Keratinocyte (primary cell): ENCODE results near the gene SERGEF. TPM values are rescaled to one million over a fixed set of nuclear protein-coding genes. Genes with fewer than 3 reads are reported as not detected.

Source experiments
- DNase-seq: peaks from one replicate; pipeline ENCODE4 v3.0.0-alpha.2; 2011; ENCODE audit warnings: low read depth, missing footprints, low spot score
- FAIRE-seq: peaks from 2 replicates; lab custom pipeline; 2011; peaks lifted over from hg19 to GRCh38; lab: Jason Lieb, UNC
- H2AFZ ChIP-seq: 2 replicates; pipeline ENCODE4 v1.6.0; 2012; ENCODE audit warnings: low read length, control low read depth, inconsistent platforms; ENCODE audit not compliant: control insufficient read depth
- H3K27ac ChIP-seq: 2 replicates; pipeline ENCODE4 v1.5.1; 2011; ENCODE audit warnings: low read length; ENCODE audit not compliant: control insufficient read depth, insufficient read depth
- H3K27me3 ChIP-seq: 3 replicates; pipeline ENCODE4 v1.6.0; 2011; ENCODE audit warnings: low read length; ENCODE audit not compliant: control insufficient read depth, insufficient read depth; ENCODE audit errors: extremely low read depth
- H3K36me3 ChIP-seq, 2 experiments: 2 replicates in 1 of 2; 3 replicates in 1 of 2; pipeline ENCODE4 v1.5.1; 2011; ENCODE audit warnings: low read length in 2 of 2, mild to moderate bottlenecking in 1 of 2; ENCODE audit not compliant: control insufficient read depth in 2 of 2, insufficient read depth in 2 of 2; ENCODE audit errors: extremely low read depth in 1 of 2
- H3K4me1 ChIP-seq: 3 replicates; pipeline ENCODE4 v1.5.1; 2011; ENCODE audit warnings: low read length; ENCODE audit not compliant: control insufficient read depth, insufficient read depth; ENCODE audit errors: extremely low read depth
- H3K4me2 ChIP-seq: 3 replicates; pipeline ENCODE4 v1.6.0; 2011; ENCODE audit warnings: low read depth, low read length; ENCODE audit not compliant: control insufficient read depth, insufficient read depth; ENCODE audit errors: extremely low read depth
- H3K4me3 ChIP-seq, 3 experiments: fragments of 200-600 bp in 1 of 3; sonication (generic) in 1 of 3; 2 replicates in 2 of 3; 3 replicates in 1 of 3; pipeline ENCODE4 v1.5.1; 2011 to 2016; ENCODE audit warnings: low read length in 3 of 3, mild to moderate bottlenecking in 3 of 3, control low read depth in 2 of 3, inconsistent platforms in 1 of 3, low read depth in 1 of 3, mixed read lengths in 1 of 3, mixed run types in 1 of 3, moderate library complexity in 1 of 3; ENCODE audit not compliant: control insufficient read depth in 2 of 3, insufficient read depth in 2 of 3; ENCODE audit errors: extremely low read depth in 1 of 3
- H3K79me2 ChIP-seq: 2 replicates; pipeline ENCODE4 v1.6.0; 2012; ENCODE audit warnings: low read length; ENCODE audit not compliant: control insufficient read depth, insufficient read depth
- H3K9ac ChIP-seq: 3 replicates; pipeline ENCODE4 v1.6.0; 2011; ENCODE audit warnings: low read length; ENCODE audit not compliant: control insufficient read depth, insufficient read depth; ENCODE audit errors: extremely low read depth
- H3K9me1 ChIP-seq: 3 replicates; pipeline ENCODE4 v1.6.0; 2011; ENCODE audit warnings: low read length; ENCODE audit not compliant: control insufficient read depth, insufficient read depth; ENCODE audit errors: extremely low read depth
- H3K9me3 ChIP-seq: 2 replicates; pipeline ENCODE4 v1.5.1; 2012; ENCODE audit warnings: low read depth, low read length; ENCODE audit not compliant: control insufficient read depth
- H4K20me1 ChIP-seq: 3 replicates; pipeline ENCODE4 v1.6.0; 2011; ENCODE audit warnings: low read length; ENCODE audit not compliant: control insufficient read depth, insufficient read depth; ENCODE audit errors: extremely low read depth
- CTCF ChIP-seq, 3 experiments: IDR thresholded peaks in 1 of 3; conservative IDR thresholded peaks in 1 of 3; optimal IDR thresholded peaks in 1 of 3; 2 replicates in 2 of 3; 3 replicates in 1 of 3; pipeline versions ENCODE3 to v1.5.1; 2011; ENCODE audit warnings: low read length in 3 of 3, mild to moderate bottlenecking in 3 of 3, moderate library complexity in 2 of 3, control low read depth in 1 of 3, inconsistent platforms in 1 of 3; ENCODE audit not compliant: insufficient read depth in 2 of 3; ENCODE audit errors: extremely low read depth in 1 of 3
- EZH2 ChIP-seq: IDR thresholded peaks from one replicate; pipeline ENCODE4 v1.6.1; 2012; ENCODE audit warnings: inconsistent platforms, mild to moderate bottlenecking, low read length, moderate library complexity
- dilution Hi-C: fragments of 300-500 bp; cut with MboI; formaldehyde crosslinking; loops from one replicate; pipeline ENCODE4 v1.7.0; 2020; ENCODE audit warnings: low sequenced_read_pairs; ENCODE audit not compliant: extremely low pct_ligation_motif_present
- polyA plus RNA-seq, 5 experiments: library from polyadenylated mRNA; depleted of rRNA in 3 of 5; stranded (reverse) in 3 of 5; stranded (forward) in 1 of 5; unstranded in 1 of 5; fragments of >200 nt; gene quantifications; 1 replicate in 1 of 5; 2 replicates in 3 of 5; 3 replicates in 1 of 5; pipeline versions ENCODE4 v1.2.1 to v1.2.3, GENCODE V29; 2011 to 2012; ENCODE audit warnings: missing spikeins in 2 of 5, low read depth in 1 of 5, low replicate concordance in 1 of 5

Gene SERGEF
- polyA plus RNA-seq, 1 donor (not counting 4 experiments of a cell fraction or from before 2014, with no cell fraction given), result 15.6 TPM

- H3K4me1 ChIP-seq, result no peaks in the 10 kb centered on the region
- no peak overlapping the region for H2AFZ ChIP-seq
- no peaks in the 10 kb centered on the region for H4K20me1 ChIP-seq
- TF ChIP-seq CTCF (optimal IDR thresholded peaks at IDR 0.05 in 1 of 3, IDR thresholded peaks at IDR 0.05 in 1 of 3, conservative IDR thresholded peaks at IDR 0.05 in 1 of 3; ENCODE audit: extremely low read depth in 1 of 3, insufficient read depth in 2 of 3, low read length in 3 of 3), result no peak
- no peak for TF ChIP-seq EZH2
- no peaks in the 10 kb centered on the region for H3K79me2 ChIP-seq
- H3K9ac ChIP-seq, result no peak overlapping the region
- H3K36me3 ChIP-seq, result no peaks in the 10 kb centered on the region
- H3K9me3 ChIP-seq, result no peaks in the 10 kb centered on the region
- no peak for DNase-seq
- H3K27ac ChIP-seq, result no peak overlapping the region
- H3K9me1 ChIP-seq, result no peaks in the 10 kb centered on the region
- no peak for FAIRE-seq
- dilution Hi-C loops, result no loop called here
- no peak overlapping the region for H3K4me2 ChIP-seq
- no peak overlapping the region for H3K4me3 ChIP-seq
- H3K27me3 ChIP-seq, result no peaks in the 10 kb centered on the region
Observed at GRCh38 chr11:17917556-17917955, 95.3 kb downstream of the SERGEF start.

GRCh38 chr11:17915500-17916143 lies 97.2 kb downstream of the SERGEF start:
- no peak overlapping the region for H3K9ac ChIP-seq
- H3K4me1 ChIP-seq, result no peaks in the 10 kb centered on the region
- no peaks in the 10 kb centered on the region for H3K9me1 ChIP-seq
- no peaks in the 10 kb centered on the region for H3K27me3 ChIP-seq
- H3K9me3 ChIP-seq, result no peaks in the 10 kb centered on the region
- no peak overlapping the region for H3K4me2 ChIP-seq
- H3K36me3 ChIP-seq, result no peaks in the 10 kb centered on the region
- dilution Hi-C loops, result no loop called here
- no peak overlapping the region for H3K27ac ChIP-seq
- H3K79me2 ChIP-seq, result no peaks in the 10 kb centered on the region
- no peaks in the 10 kb centered on the region for H4K20me1 ChIP-seq
- no peak for DNase-seq
- TF ChIP-seq EZH2, result no peak
- TF ChIP-seq CTCF (optimal IDR thresholded peaks at IDR 0.05 in 1 of 3, IDR thresholded peaks at IDR 0.05 in 1 of 3, conservative IDR thresholded peaks at IDR 0.05 in 1 of 3; ENCODE audit: extremely low read depth in 1 of 3, insufficient read depth in 2 of 3, low read length in 3 of 3), result no peak
- FAIRE-seq, result no peak
- no peak overlapping the region for H2AFZ ChIP-seq
- no peak overlapping the region for H3K4me3 ChIP-seq
